Measurements from ENCODE around the gene SLC51B.

Gene SLC51B

GRCh38 chr15:65050270-65050669 lies 5.1 kb downstream of the SLC51B start:
- in situ Hi-C loops (cut with HindIII; ENCODE audit: low sequenced_read_pairs) = no loop called here
- DNase-seq (ENCODE audit: low read depth) = no peak
- H3K4me3 ChIP-seq (ENCODE audit: low read depth, low read length) = no peak overlapping the region
- TF ChIP-seq, protein P1, sequence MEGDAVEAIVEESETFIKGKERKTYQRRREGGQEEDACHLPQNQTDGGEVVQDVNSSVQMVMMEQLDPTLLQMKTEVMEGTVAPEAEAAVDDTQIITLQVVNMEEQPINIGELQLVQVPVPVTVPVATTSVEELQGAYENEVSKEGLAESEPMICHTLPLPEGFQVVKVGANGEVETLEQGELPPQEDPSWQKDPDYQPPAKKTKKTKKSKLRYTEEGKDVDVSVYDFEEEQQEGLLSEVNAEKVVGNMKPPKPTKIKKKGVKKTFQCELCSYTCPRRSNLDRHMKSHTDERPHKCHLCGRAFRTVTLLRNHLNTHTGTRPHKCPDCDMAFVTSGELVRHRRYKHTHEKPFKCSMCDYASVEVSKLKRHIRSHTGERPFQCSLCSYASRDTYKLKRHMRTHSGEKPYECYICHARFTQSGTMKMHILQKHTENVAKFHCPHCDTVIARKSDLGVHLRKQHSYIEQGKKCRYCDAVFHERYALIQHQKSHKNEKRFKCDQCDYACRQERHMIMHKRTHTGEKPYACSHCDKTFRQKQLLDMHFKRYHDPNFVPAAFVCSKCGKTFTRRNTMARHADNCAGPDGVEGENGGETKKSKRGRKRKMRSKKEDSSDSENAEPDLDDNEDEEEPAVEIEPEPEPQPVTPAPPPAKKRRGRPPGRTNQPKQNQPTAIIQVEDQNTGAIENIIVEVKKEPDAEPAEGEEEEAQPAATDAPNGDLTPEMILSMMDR (IDR thresholded peaks at IDR 0.05; ENCODE audit: low read depth, low read length, missing control alignments) = no peak

- in situ Hi-C loops (cut with HindIII; ENCODE audit: low sequenced_read_pairs) = no loop called here
- no peak for DNase-seq (ENCODE audit: low read depth)
- TF ChIP-seq, protein P1 (IDR thresholded peaks at IDR 0.05; ENCODE audit: low read depth, low read length, missing control alignments) = no peak
- H3K4me3 ChIP-seq (ENCODE audit: low read depth, low read length) = no peak overlapping the region
Observed at GRCh38 chr15:65051266-65051665, 6.1 kb downstream of the SLC51B start.

DNA sequence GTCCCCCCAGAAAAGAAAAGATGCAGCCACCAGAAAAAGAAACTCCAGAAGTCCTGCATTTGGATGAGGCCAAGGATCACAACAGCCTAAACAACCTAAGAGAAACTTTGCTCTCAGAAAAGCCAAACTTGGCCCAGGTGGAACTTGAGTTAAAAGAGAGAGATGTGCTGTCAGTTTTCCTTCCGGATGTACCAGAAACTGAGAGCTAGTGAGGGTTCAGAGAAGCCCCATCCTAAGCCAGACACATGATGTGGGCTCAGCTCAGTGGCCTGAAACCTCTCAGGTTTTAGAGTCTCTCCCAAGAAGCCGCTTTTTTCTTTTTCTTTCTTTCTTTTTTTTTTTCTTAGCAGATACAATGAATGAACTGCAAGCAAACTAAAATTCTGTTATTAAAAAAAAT lies 7.8 kb downstream of the SLC51B start:
- DNase-seq (ENCODE audit: low read depth) = no peak
- in situ Hi-C loops (cut with HindIII; ENCODE audit: low sequenced_read_pairs) = no loop called here
- TF ChIP-seq, protein P1 (IDR thresholded peaks at IDR 0.05; ENCODE audit: low read depth, low read length, missing control alignments) = no peak
- H3K4me3 ChIP-seq (ENCODE audit: low read depth, low read length) = no peak overlapping the region

GRCh38 chr15:65054333-65055200 lies 9.4 kb downstream of the SLC51B start:
- no peak for DNase-seq (ENCODE audit: low read depth)
- TF ChIP-seq, protein P1 (IDR thresholded peaks at IDR 0.05; ENCODE audit: low read depth, low read length, missing control alignments) = peak; percentile 96
- no peak overlapping the region for H3K4me3 ChIP-seq (ENCODE audit: low read depth, low read length)
- in situ Hi-C loops (cut with HindIII; ENCODE audit: low sequenced_read_pairs) = no loop called here

DNA sequence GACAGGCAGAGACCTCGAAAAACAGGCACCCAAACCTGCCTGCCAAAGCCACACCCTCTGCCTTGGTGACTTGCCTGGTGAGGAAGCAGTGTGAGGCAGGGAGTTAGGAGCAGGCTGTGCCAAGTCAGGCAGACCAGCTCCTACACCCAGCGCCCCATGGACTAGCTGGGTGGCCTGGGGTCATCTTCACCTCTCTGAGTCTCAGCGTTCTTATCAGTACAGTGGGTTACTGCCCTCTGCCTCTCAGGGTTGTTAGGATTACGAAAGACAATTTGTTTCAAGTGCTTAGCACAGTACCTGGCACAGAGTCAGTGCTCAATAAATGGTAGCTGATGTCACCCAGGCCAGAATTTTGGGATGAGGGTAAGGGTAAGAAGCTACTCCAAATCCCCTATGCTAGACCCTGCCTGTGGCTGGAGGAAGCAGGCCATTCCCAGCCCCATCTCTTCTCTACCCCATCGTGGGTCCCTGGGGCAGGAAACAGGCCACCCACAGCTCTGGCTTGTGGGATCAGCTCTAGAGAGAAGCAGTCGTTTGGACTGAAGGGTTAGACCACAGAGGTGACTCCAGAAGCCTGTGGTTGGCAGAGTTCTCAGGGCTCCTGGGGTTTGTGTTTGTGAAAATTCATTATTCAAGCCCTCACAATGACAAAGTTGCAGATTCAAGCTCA lies 10.1 kb downstream of the SLC51B start:
- in situ Hi-C loops (cut with HindIII; ENCODE audit: low sequenced_read_pairs) = no loop called here

DNA sequence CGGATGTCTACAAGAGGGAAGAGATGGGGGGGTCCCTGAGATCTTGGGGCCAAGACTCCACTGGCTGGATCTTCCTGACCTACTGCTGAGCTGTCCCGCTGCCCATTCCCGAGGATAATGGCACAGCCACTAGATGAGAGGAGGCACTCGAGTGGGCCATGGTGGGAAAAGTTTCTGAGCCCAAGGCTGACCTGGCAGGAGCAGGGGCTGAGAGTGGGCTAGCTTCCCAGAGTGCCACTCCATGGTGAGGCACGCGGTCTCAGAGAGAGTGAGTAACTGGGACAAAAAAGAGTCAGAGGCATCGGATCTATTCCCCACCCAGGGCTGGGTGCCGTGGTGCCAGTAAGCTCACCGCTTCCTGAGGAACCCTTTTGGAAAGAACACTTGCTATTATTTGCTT lies 10.9 kb downstream of the SLC51B start:
- in situ Hi-C loops (cut with HindIII; ENCODE audit: low sequenced_read_pairs) = no loop called here
- TF ChIP-seq, protein P1 (IDR thresholded peaks at IDR 0.05; ENCODE audit: low read depth, low read length, missing control alignments) = no peak

More for the DNA sequence above, 10.1 kb downstream of the SLC51B start:
- TF ChIP-seq, protein P1 (IDR thresholded peaks at IDR 0.05; ENCODE audit: low read depth, low read length, missing control alignments) = no peak
- DNase-seq (ENCODE audit: low read depth) = peak; percentile 71
- no peak overlapping the region for H3K4me3 ChIP-seq (ENCODE audit: low read depth, low read length)

More for the DNA sequence above, 10.9 kb downstream of the SLC51B start:
- no peak overlapping the region for H3K4me3 ChIP-seq (ENCODE audit: low read depth, low read length)
- DNase-seq (ENCODE audit: low read depth) = no peak
